ENCODE measurements around the gene RAET1E.
"Not testable (repeated sequence)": the region's sequence is repeated elsewhere in the genome, so short reads cannot be mapped to it uniquely, and the experiment has no call there.

The RAET1E gene, protein sequence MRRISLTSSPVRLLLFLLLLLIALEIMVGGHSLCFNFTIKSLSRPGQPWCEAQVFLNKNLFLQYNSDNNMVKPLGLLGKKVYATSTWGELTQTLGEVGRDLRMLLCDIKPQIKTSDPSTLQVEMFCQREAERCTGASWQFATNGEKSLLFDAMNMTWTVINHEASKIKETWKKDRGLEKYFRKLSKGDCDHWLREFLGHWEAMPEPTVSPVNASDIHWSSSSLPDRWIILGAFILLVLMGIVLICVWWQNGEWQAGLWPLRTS

DNA sequence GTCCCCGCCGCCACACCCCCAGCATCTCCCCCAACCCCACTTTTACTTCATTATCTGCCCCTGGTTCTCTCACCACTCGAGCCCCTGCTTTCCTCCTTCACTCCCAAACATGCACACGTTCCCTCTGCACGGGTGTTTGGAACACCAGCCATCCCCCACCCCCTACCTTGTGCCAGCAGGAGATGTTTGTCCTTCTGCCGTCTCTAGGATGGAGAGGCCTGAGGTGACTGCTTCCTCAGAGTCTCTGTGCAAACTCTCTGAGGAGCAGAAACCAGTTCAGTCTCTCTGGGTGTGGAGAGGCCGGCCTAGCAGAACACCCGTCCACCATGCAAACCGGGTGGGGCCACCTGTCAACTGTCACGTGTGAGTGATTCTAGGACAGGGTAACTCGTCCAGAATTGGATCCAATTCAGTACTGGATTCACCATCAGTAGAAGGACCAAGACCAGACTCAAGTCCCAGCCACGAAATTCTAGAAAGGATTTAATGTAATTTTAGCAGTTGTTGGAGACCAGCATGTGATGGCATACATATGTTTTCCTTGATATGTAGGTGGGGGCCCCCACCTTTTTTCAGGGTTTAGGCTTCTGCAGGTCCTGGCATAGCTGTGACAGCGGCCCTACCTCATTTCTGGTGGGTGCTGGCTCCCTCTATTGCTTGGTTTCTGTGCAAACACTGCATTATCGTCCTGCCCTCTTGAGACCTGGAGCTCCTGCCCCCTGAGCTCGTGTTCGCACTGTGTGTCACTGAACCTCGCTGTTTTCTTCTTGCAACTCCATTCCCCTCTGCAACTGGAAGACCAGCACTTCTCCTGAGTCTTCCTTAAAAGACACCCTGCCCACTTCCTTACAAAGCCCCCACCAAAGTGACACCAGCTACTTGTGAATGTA is at the start of gene RAET1E:
Gene RAET1E, minus strand, starts transcription at position 259 of the 890 bp plus-strand sequence. CDS start 7,212 bp downstream, outside the sequence.
- no peak for DNase-seq (ENCODE audit: low spot score)

- not testable (repeated sequence) for DNase-seq (ENCODE audit: low spot score)
These were observed 49.6 kb upstream of the RAET1E start for GRCh38 chr6:149947533-149947932.

- not testable (repeated sequence) for DNase-seq (ENCODE audit: low spot score)
These were observed 48.7 kb upstream of the RAET1E start for GRCh38 chr6:149946631-149947030.

- not testable (repeated sequence) for DNase-seq (ENCODE audit: low spot score)
These were observed 47.4 kb upstream of the RAET1E start for GRCh38 chr6:149945276-149945675.

- DNase-seq (ENCODE audit: low spot score), result not testable (repeated sequence)
These were observed 45.4 kb upstream of the RAET1E start for GRCh38 chr6:149943321-149943720.

DNA sequence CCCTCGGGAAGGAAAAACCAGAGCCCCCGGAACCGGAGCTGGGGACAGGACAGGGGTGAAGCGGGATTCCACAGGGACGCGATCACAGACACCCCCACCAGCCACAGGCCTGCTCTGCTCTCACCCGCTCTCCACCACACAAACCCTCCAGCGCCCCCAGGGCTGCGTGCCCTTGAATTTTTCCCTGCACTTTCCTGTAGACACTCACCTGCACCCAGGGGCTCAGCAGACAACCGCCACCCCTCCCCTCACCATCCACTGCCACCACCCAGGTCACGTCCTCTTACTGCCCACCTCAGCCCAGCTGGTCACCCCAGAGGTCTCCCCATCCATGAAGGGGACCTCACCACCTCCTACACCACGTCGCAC is 44.5 kb upstream of the RAET1E start:
- DNase-seq (ENCODE audit: low spot score), result no peak

- peak; percentile 76 for DNase-seq (ENCODE audit: low spot score)
These were observed 43.9 kb upstream of the RAET1E start, which contains the start of gene ULBP2 for GRCh38 chr6:149941583-149942460. Gene ULBP2 (plus strand): TSS chr6:149942014. CDS start chr6:149942073, 59 bp downstream.

DNA sequence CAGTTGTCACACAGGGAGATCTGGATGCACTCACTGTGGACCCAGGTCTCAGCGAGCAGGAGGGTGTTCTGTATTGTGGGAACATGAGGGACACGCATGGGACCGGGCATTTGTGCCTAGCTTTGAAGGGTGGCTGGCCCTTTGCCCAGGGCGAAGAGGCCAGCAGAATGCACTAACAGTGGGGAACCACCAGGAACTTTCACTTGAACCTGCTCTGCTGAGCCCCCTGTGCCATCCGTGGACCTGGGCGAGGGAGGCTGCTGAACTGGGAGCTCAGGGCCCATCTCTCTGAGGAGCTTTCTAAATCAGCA is 42.7 kb upstream of the RAET1E start:
- DNase-seq (ENCODE audit: low spot score), result no peak

DNA sequence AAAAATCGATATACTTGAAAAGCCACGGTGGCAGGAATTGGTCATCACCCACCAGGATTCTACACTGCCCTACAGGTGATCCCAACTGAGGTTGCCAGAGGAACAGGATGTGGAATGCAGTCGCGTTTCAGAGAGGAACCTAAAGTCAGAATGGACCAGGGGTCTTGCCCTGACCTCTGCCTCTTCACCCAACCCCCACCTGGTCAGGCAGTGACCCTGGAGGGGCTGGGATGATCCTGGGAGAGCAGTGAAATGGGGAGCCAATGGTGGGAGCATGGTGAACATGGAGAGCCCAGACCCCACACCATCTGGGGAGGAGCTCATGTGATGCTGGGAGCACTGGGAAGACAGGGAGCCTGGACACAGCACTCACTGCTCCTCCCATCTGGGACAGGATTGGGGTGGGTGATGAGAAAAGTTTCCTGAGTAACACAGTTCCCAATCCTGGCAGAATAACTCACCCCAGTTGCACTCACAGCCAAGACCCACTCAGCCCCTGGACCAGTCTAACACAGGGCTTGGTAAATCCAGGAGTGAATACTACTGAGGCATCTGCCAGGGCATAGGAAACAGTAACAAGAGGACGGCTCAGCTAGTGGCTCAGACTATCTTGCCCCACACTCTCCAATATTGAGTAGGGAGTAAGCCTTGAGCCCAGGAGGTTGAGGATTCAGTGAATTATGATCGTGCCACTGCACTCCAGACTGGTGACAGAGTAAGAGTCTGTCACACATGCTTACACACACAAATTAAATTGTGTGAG is 42.2 kb upstream of the RAET1E start:
- no peak for DNase-seq (ENCODE audit: low spot score)

DNA sequence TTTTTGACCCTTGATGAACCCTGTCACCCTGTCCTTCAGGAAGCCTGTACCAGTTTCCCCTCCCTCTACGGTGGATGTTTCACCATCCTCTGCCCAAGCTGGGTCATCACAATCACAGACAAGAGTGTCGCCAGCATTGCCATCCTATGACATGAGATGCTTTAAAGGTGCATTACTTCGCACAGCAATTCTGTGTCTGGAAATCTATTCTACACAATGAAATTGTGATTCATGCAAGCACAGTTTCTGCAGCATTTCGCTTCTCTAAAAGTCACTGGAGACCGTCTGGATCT is 41.4 kb upstream of the RAET1E start:
- no peak for DNase-seq (ENCODE audit: low spot score)

- DNase-seq (ENCODE audit: low spot score), result no peak
These were observed 40.9 kb upstream of the RAET1E start for GRCh38 chr6:149938571-149939355.

- not testable (repeated sequence) for DNase-seq (ENCODE audit: low spot score)
These were observed 40.2 kb upstream of the RAET1E start for GRCh38 chr6:149938013-149938570.

DNA sequence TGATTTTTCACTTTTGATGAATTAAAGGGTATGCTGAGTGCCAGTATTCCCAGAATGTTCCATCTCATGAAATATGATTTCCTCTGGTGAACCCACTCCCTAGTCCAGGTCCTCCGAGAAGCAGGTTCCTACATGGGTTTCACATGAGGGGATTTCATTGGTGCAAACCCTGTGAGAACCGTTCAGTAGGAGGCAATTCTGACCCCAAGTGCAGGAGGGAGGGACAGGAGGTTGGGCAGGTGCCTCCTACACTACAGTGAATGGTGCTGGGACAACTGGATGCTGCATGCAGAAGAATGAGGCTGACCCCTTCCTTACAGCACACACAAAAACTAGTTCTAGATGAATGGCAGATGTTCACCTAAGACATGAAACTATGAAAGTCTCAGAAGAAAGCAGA is 38.8 kb upstream of the RAET1E start:
- DNase-seq (ENCODE audit: low spot score), result no peak

- no peak for DNase-seq (ENCODE audit: low spot score)
These were observed 37.8 kb upstream of the RAET1E start for GRCh38 chr6:149935668-149936067.

DNA sequence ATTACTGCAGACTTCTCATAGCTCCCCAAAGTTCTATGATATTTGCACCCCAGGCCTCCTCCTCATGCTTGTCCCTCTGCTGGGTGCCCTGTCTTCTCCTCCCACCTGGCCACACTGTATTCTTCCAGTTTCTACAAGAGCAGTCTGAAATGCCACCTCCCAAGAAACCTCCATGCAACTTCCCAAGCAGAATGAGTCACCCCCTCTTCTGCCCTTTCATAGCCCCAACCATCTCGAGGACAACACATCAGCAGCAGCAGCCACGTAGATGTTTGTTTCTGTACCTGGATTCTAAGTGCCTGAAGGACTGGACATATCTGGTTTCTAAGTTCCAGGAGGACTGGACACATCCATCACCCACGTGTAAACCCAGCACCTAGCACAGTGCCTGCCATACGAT is 37.3 kb upstream of the RAET1E start:
- DNase-seq (ENCODE audit: low spot score), result no peak

DNA sequence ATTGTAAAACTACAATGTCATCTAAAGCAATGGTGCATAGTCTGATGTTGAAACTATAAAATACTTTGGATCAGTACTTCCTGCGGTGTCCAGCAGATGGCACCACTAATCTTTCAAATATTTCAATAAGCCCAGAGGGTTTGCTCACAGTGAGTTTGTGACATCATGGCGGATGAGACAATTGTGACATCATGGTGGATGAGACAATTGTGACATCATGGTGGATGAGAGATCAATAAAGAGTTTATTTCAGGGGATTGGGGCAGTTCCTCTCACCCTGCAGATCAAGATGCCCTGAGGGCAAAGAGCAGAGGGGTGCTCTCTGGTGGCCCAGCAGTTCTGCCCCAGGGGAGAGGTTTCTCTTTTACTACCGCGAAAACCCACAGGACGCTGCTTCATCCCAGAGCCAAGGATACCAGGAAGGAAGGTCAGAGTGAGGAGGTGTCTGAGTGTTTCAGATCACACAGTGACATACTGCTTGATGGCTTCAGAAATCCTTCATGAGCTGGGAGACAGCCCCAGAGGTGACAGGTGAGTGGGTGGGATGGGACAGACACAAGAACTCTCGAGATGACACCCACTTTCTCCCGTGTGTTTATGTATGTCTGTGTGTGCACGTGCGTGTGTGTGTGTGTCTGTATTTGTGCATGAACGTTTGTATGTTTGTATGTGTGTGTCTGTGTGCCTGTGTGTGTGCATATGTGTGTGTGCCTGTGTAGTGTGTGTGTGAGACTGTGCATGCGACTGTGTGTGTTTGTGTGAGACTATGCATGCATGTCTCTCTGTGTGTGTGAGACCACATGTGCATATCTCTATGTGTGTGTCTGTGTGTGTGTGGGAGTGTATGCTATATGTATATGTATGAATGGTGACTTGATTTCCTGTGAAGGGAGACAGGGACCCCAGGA is 36.6 kb upstream of the RAET1E start:
- peak; percentile 73 for DNase-seq (ENCODE audit: low spot score)

DNA sequence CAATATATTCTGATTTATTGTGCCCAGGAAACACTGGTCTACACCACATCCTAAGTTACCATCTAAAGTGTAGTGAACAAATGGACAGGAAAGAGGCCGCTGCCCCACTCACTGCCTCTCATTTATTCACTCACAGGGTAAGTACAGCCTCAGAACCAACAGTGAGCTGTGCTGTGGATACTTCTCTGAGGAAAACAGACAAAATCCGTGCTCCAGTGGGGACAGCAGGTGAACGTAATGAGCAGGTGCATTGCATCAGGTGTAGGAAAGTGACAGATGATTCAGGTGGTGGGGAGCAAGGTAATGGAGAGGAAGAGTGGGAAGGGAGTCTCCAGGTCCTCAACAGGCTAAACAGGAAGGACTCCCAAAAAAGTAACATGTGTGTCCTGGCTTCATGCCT is 35.5 kb upstream of the RAET1E start:
- no peak for DNase-seq (ENCODE audit: low spot score)

DNA sequence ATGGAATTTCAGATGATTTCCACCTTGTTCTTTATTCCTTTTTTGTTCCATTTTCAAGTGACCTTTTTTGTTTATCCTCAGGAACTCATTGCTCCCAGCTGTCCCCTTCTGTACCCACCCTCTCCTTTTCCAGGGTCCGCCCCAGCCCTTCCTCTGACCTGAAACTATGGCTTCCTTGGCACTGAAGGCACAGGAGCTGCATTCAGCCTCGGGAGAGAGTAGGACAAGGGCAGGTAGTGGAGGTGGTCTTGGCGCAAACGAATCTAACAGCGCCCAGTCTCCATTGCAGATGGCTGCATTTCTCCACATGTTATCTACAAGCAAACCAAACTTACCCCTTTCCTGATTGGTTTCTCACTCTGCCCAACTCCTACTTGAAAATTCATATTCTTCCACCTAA is 35.1 kb upstream of the RAET1E start:
- DNase-seq (ENCODE audit: low spot score), result no peak

DNA sequence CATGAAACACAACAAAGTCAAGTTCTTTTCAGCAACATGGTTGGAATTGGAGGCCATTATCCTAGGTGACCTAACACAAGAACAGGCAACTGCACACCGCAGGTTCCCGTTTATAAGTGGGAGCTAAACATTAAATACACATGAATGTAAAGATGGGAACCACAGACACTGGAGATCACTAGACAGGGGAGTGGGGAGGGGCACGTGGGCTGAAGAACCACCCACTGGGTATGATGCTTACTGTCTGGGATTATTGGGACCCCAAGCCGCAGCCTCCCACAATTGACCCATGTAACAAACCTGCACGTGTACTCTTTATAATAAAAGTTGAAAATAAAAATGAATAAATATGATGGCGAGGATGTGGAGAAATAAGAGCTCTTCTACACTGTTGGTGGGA is 33.6 kb upstream of the RAET1E start:
- no peak for DNase-seq (ENCODE audit: low spot score)

GRCh38 chr6:149929422-149929821 is 31.5 kb upstream of the RAET1E start:
- no peak for DNase-seq (ENCODE audit: low spot score)

Measured in hematopoietic multipotent progenitor cell treated with erythropoietin and hydrocortisone succinate and interleukin-3 and kit ligand, for 15 days (in vitro differentiated cells).